K562 (cell line): ENCODE data around the gene PRMT7. TPM values are rescaled to one million over a fixed set of nuclear protein-coding genes. Genes with fewer than 3 reads are reported as not detected.
A peak's percentile ranks its signal among the peaks of the same experiment; 100 is the strongest.

Experiments used
- CEBPB ChIP-seq: fragments of 450-650 bp; IDR thresholded peaks from 2 replicates; pipeline ENCODE4 v1.6.1; 2016; ENCODE audit warnings: missing genetic modification characterization, missing compliant biosample characterization
- CEBPG ChIP-seq, 3 experiments: fragments of 200-800 bp in 1 of 3; sonication (Bioruptor generic) in 1 of 3; sonication (generic) in 1 of 3; formaldehyde crosslinking in 1 of 3; IDR thresholded peaks in 2 of 3; conservative IDR thresholded peaks in 1 of 3; 2 replicates each; pipeline versions ENCODE4 v1.6.1 to v1.8.0; 2016 to 2022; ENCODE audit warnings: missing compliant biosample characterization in 2 of 3, missing genetic modification characterization in 2 of 3, mild to moderate bottlenecking in 1 of 3, missing genetic modification reagents in 1 of 3
- CHD2 ChIP-seq: IDR thresholded peaks from 2 replicates; pipeline ENCODE4 v1.6.1; 2011; ENCODE audit warnings: low read depth, low read length
- DPF2 ChIP-seq: fragments of 450-650 bp; IDR thresholded peaks from 2 replicates; pipeline ENCODE4 v1.6.1; 2016
- FOS ChIP-seq: IDR thresholded peaks from 3 replicates; pipeline ENCODE4 v1.6.1; 2011; ENCODE audit not compliant: insufficient read length; ENCODE audit errors: extremely low read depth
- GABPA ChIP-seq: fragments of 200-800 bp; sonication (Bioruptor generic); conservative IDR thresholded peaks from 2 replicates; pipeline ENCODE4 v1.6.1; 2016; ENCODE audit warnings: low read depth, missing genetic modification characterization, missing compliant biosample characterization
- IRF9 ChIP-seq: fragments of 450-650 bp; IDR thresholded peaks from 2 replicates; pipeline ENCODE4 v1.6.1; 2016; ENCODE audit warnings: missing biosample characterization, missing genetic modification characterization
- KAT2B ChIP-seq: IDR thresholded peaks from one replicate; pipeline ENCODE4 v1.6.1; 2012; ENCODE audit warnings: low read depth, mild to moderate bottlenecking, control low read depth, inconsistent platforms, low read length, moderate library complexity
- NFATC3 ChIP-seq: fragments of 450-650 bp; IDR thresholded peaks from 2 replicates; pipeline ENCODE4 v1.6.1; 2017; ENCODE audit warnings: mild to moderate bottlenecking
- NFYB ChIP-seq: IDR thresholded peaks from 2 replicates; pipeline ENCODE4 v1.6.1; 2011; ENCODE audit warnings: mild to moderate bottlenecking, moderate library complexity; ENCODE audit not compliant: insufficient read length; ENCODE audit errors: extremely low read depth
- SAP30 ChIP-seq: fragments of 200-600 bp; sonication (generic); IDR thresholded peaks from 2 replicates; pipeline ENCODE4 v1.6.1; 2012; ENCODE audit warnings: borderline replicate concordance, low read depth, mild to moderate bottlenecking, moderate library complexity, low read length, control low read depth, inconsistent platforms; ENCODE audit not compliant: insufficient read depth, poor library complexity, severe bottlenecking
- TAF7 ChIP-seq: fragments of 450-650 bp; IDR thresholded peaks from 2 replicates; pipeline ENCODE4 v1.6.1; 2016; ENCODE audit warnings: missing genetic modification characterization, missing compliant biosample characterization
- TSC22D4 ChIP-seq: fragments of 450-650 bp; IDR thresholded peaks from 2 replicates; pipeline ENCODE4 v1.6.1; 2016; ENCODE audit warnings: missing genetic modification characterization, missing biosample characterization, control low read depth
- ZNF407 ChIP-seq: fragments of 450-650 bp; IDR thresholded peaks from 2 replicates; pipeline ENCODE4 v1.6.1; 2016; ENCODE audit warnings: low read depth
- ZSCAN32 ChIP-seq: fragments of 450-650 bp; formaldehyde crosslinking; IDR thresholded peaks from 2 replicates; pipeline ENCODE4 v1.4.0; 2020; ENCODE audit warnings: mild to moderate bottlenecking, moderate library complexity
- ZZZ3 ChIP-seq: fragments of 450-650 bp; IDR thresholded peaks from 2 replicates; pipeline ENCODE4 v1.6.1; 2016; ENCODE audit warnings: antibody characterized with exemption, mild to moderate bottlenecking, moderate library complexity
- polyA plus RNA-seq, 8 experiments: library from polyadenylated mRNA; depleted of rRNA in 4 of 8; stranded (reverse) in 5 of 8; unstranded in 3 of 8; fragments of >200 nt; fragmentation: Nextera tagmentation in 2 of 8; fragmentation: Illumina TruSeq in 1 of 8; extraction: Ambion mirVana in 2 of 8; extraction: Trizol in 1 of 8; gene quantifications; 2 replicates each; pipeline versions ENCODE4 v1.2.1 to v1.2.3, GENCODE V29; 2011 to 2014; ENCODE audit warnings: inconsistent platforms in 1 of 8, missing spikeins in 1 of 8
- total RNA-seq, 7 experiments: library from RNA; depleted of rRNA in 6 of 7; stranded (reverse); fragments of >200 nt in 6 of 7; fragmentation: Illumina TruSeq in 2 of 7; extraction: Trizol in 2 of 7; gene quantifications; 2 replicates each; pipeline versions ENCODE4 v1.2.1 to v1.2.3, GENCODE V29; 2011 to 2021; ENCODE audit warnings: low replicate concordance in 1 of 7
- TF ChIP-seq, protein P1 (sequence below): IDR thresholded peaks from 3 replicates; pipeline ENCODE4 v1.6.1; 2011; ENCODE audit warnings: borderline replicate concordance, mild to moderate bottlenecking; ENCODE audit not compliant: insufficient read length, insufficient read depth
- TF ChIP-seq, protein P2 (sequence below): sonication (generic); formaldehyde crosslinking; IDR thresholded peaks from 2 replicates; pipeline ENCODE4 v1.8.0; 2022; ENCODE audit warnings: mild to moderate bottlenecking, missing genetic modification reagents

The PRMT7 gene
- total and polyA plus RNA-seq, 9 of the 15 experiments (the other 6 are each of a cell fraction or from before 2014, with no cell fraction given): 6.4 to 88.8 (median 73.1) TPM

DNA sequence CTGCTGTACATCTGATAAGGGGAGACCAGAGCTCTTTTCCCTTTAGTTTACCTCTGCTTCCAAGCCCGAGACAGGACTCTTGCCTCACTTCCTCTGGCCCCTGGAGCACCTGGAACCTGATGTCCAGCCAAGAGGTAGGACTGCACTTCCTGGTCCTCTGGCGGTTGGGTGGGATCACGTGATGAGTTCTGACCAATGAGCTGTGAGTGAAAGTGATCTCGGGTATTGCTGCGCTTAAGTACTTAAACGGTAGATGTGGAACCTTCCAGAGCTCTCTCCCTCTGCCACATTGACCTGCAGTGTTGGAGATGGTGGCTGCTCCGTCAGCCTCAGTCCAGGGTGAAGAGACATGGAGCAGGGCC is 70.5 kb downstream of the PRMT7 start (continued):
- TF ChIP-seq ZNF407: no peak
- TF ChIP-seq CEBPG (CRISPR knock-in tag; IDR thresholded peaks at IDR 0.05): no peak
- no peak for TF ChIP-seq CEBPG (tag; conservative IDR thresholded peaks at IDR 0.05 in 1 of 2, IDR thresholded peaks at IDR 0.05 in 1 of 2)
- TF ChIP-seq, protein P1, sequence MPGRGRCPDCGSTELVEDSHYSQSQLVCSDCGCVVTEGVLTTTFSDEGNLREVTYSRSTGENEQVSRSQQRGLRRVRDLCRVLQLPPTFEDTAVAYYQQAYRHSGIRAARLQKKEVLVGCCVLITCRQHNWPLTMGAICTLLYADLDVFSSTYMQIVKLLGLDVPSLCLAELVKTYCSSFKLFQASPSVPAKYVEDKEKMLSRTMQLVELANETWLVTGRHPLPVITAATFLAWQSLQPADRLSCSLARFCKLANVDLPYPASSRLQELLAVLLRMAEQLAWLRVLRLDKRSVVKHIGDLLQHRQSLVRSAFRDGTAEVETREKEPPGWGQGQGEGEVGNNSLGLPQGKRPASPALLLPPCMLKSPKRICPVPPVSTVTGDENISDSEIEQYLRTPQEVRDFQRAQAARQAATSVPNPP: no peak
- no peak for TF ChIP-seq SAP30
- no peak for TF ChIP-seq ZSCAN32 (CRISPR knock-in tag)
- TF ChIP-seq TAF7 (tag): no peak
- no peak for TF ChIP-seq TSC22D4 (tag)
- no peak for TF ChIP-seq ZZZ3
- peak; percentile 100 for TF ChIP-seq NFYB
- TF ChIP-seq IRF9: no peak
- TF ChIP-seq KAT2B: no peak
- TF ChIP-seq CHD2: peak; percentile 11; the same call in 1 of the 2 replicates
- TF ChIP-seq, protein P2, sequence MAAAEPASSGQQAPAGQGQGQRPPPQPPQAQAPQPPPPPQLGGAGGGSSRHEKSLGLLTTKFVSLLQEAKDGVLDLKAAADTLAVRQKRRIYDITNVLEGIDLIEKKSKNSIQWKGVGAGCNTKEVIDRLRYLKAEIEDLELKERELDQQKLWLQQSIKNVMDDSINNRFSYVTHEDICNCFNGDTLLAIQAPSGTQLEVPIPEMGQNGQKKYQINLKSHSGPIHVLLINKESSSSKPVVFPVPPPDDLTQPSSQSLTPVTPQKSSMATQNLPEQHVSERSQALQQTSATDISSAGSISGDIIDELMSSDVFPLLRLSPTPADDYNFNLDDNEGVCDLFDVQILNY (CRISPR knock-in tag): no peak
- TF ChIP-seq GABPA (tag): no peak
- peak; percentile 18; the same call in 1 of the 2 replicates for TF ChIP-seq CEBPB (tag)
- peak; percentile 72 for TF ChIP-seq FOS
- no peak for TF ChIP-seq NFATC3
- no peak for TF ChIP-seq DPF2
